Heart left ventricle (tissue), 13 donors: ENCODE measurements around the gene POMZP3.
"Not testable (repeated sequence)": the region's sequence is repeated elsewhere in the genome, so short reads cannot be mapped to it uniquely, and the experiment has no call there.

Experiments
- CTCF ChIP-seq, 12 donors: fragments of 200-600 bp; sonication (generic) in 4 of 12; IDR thresholded peaks; one replicate each; pipeline versions ENCODE4 v1.5.0 to v1.8.0; 2018 to 2022; ENCODE audit warnings: antibody characterized with exemption in 12 of 12, mild to moderate bottlenecking in 5 of 12
- POLR2A ChIP-seq, 2 donors: fragments of 450-650 bp; IDR thresholded peaks; one replicate each; pipeline ENCODE4 v1.6.1; 2017; ENCODE audit warnings: antibody characterized with exemption in 2 of 2, mild to moderate bottlenecking in 2 of 2, moderate library complexity in 2 of 2
- donor health status: ischemic (EF 13 %, LVEDD 7.1; RV severe dilation, severe dysfunction).
- donor health status: DM: no; HTN: yes; CAD: no.
- donor health status: DM: no; HTN: no; CAD: no.
- donor health status: ischemic (EF 25% LVEDD 6.9; RV normal size, moderate dysfunction).
- donor health status: ischemic (EF 25% LVEDD 5.7; RV mildly dilated, moderate dysfunction).
- donor health status: ischemic (EF 35%, LVEDD 5.7; RV mildly dilated, moderate dysfunction).
- donor health status: nonischemic (EF 11% LVEDD 7.7; RV severe dilation, severe dysfunction).
- donor health status: DM: yes; HTN: yes; CAD: no.
- donor health status: PGD.
- donor health status: ischemic (EF 29% LVEDD 5.4; RV normal size, mild dysfunction).
- donor health status: nonischemic (EF 23%, LVEDD 6.1; RV moderate dilation, normal function).

- TF ChIP-seq CTCF, POLR2A (IDR thresholded peaks at IDR 0.05): not testable (repeated sequence)
Observed at GRCh38 chr7:76575431-76575830, 51.6 kb downstream of the POMZP3 start.
